HEK293 (cell line): ENCODE measurements around the gene HPCA.

Experiments
- CTCF ChIA-PET: fragments of 350-600 bp; formaldehyde crosslinking; extraction: SDS; loops from one replicate; lab custom pipeline; 2021; ENCODE audit warnings: antibody characterized with exemption; lab: Yijun Ruan, JAX
- POLR2A ChIA-PET: fragments of 300-600 bp; formaldehyde crosslinking; extraction: SDS; loops from one replicate; lab custom pipeline; 2020; ENCODE audit warnings: antibody characterized with exemption, inconsistent platforms; lab: Yijun Ruan, JAX
- H3K27ac ChIP-seq: fragments of 200-500 bp; sonication (Bioruptor generic); 2 replicates; pipeline ENCODE4 v1.5.1; 2014; ENCODE audit warnings: low read depth, low read length, control low read depth, inconsistent platforms; ENCODE audit errors: extremely low read depth
- H3K36me3 ChIP-seq, 2 experiments: fragments of 200-500 bp in 1 of 2; sonication (Bioruptor generic) in 1 of 2; 1 replicate in 1 of 2; 2 replicates in 1 of 2; pipeline ENCODE4 v1.5.1; 2014 to 2017; ENCODE audit warnings: inconsistent platforms in 2 of 2, low read length in 2 of 2; ENCODE audit not compliant: control insufficient read depth in 2 of 2, insufficient read depth in 1 of 2
- H3K4me1 ChIP-seq: fragments of 200-500 bp; sonication (Bioruptor generic); 2 replicates; pipeline ENCODE4 v1.5.1; 2014; ENCODE audit warnings: mild to moderate bottlenecking, low read length, inconsistent platforms; ENCODE audit not compliant: control insufficient read depth, insufficient read depth
- H3K4me3 ChIP-seq: 2 replicates; pipeline ENCODE4 v1.5.1; 2011; ENCODE audit warnings: low read depth, mild to moderate bottlenecking, control low read depth, low read length, moderate library complexity
- H3K9me3 ChIP-seq: fragments of 200-500 bp; sonication (Bioruptor generic); 2 replicates; pipeline ENCODE4 v1.5.1; 2014; ENCODE audit warnings: low read depth, low read length, inconsistent platforms; ENCODE audit not compliant: control insufficient read depth, insufficient read depth
- KLF9 ChIP-seq: fragments of 450-650 bp; formaldehyde crosslinking; IDR thresholded peaks from 2 replicates; pipeline ENCODE4 v1.5.1; 2016; ENCODE audit warnings: missing biosample characterization, missing genetic modification characterization, low read depth
- OVOL3 ChIP-seq: fragments of 450-650 bp; formaldehyde crosslinking; IDR thresholded peaks from 2 replicates; pipeline ENCODE4 v1.5.1; 2016; ENCODE audit warnings: missing biosample characterization, missing genetic modification characterization
- SCRT2 ChIP-seq: fragments of 450-650 bp; formaldehyde crosslinking; IDR thresholded peaks from 2 replicates; pipeline ENCODE4 v1.5.1; 2016; ENCODE audit warnings: missing biosample characterization, missing genetic modification characterization
- ZBTB1 ChIP-seq: fragments of 450-650 bp; formaldehyde crosslinking; IDR thresholded peaks from 2 replicates; pipeline ENCODE4 v1.5.1; 2016; ENCODE audit warnings: missing biosample characterization, missing genetic modification characterization
- ZBTB21 ChIP-seq: fragments of 450-650 bp; formaldehyde crosslinking; IDR thresholded peaks from 2 replicates; pipeline ENCODE4 v1.5.1; 2017; ENCODE audit warnings: missing biosample characterization, missing genetic modification characterization
- ZBTB48 ChIP-seq: fragments of 450-650 bp; formaldehyde crosslinking; IDR thresholded peaks from 2 replicates; pipeline ENCODE4 v1.5.1; 2016; ENCODE audit warnings: missing biosample characterization, missing genetic modification characterization
- ZNF133 ChIP-seq: fragments of 450-650 bp; formaldehyde crosslinking; IDR thresholded peaks from 2 replicates; pipeline ENCODE4 v1.5.1; 2016; ENCODE audit warnings: missing biosample characterization, missing genetic modification characterization
- ZNF155 ChIP-seq: fragments of 450-650 bp; formaldehyde crosslinking; IDR thresholded peaks from 2 replicates; pipeline ENCODE4 v1.5.1; 2016; ENCODE audit warnings: missing biosample characterization, missing genetic modification characterization
- ZNF175 ChIP-seq: fragments of 450-650 bp; formaldehyde crosslinking; IDR thresholded peaks from 2 replicates; pipeline ENCODE4 v1.5.1; 2016; ENCODE audit warnings: missing biosample characterization, missing genetic modification characterization
- ZNF311 ChIP-seq: fragments of 450-650 bp; formaldehyde crosslinking; IDR thresholded peaks from 2 replicates; pipeline ENCODE4 v1.5.1; 2017; ENCODE audit warnings: missing biosample characterization, missing genetic modification characterization, borderline replicate concordance
- ZNF354C ChIP-seq: fragments of 450-650 bp; formaldehyde crosslinking; IDR thresholded peaks from 2 replicates; pipeline ENCODE4 v1.5.1; 2016; ENCODE audit warnings: missing biosample characterization, missing genetic modification characterization, low read depth, borderline replicate concordance
- ZNF394 ChIP-seq: fragments of 450-650 bp; formaldehyde crosslinking; IDR thresholded peaks from 2 replicates; pipeline ENCODE4 v1.5.1; 2016; ENCODE audit warnings: missing biosample characterization, missing genetic modification characterization, mild to moderate bottlenecking, moderate library complexity, borderline replicate concordance
- ZNF426 ChIP-seq: fragments of 450-650 bp; formaldehyde crosslinking; IDR thresholded peaks from 2 replicates; pipeline ENCODE4 v1.5.1; 2017; ENCODE audit warnings: missing biosample characterization, missing genetic modification characterization, mild to moderate bottlenecking, inconsistent platforms, moderate library complexity
- ZNF560 ChIP-seq: fragments of 450-650 bp; formaldehyde crosslinking; IDR thresholded peaks from 2 replicates; pipeline ENCODE4 v1.5.1; 2017; ENCODE audit warnings: missing biosample characterization, missing genetic modification characterization, borderline replicate concordance
- ZNF747 ChIP-seq: fragments of 450-650 bp; formaldehyde crosslinking; IDR thresholded peaks from 2 replicates; pipeline ENCODE4 v1.5.1; 2016; ENCODE audit warnings: missing biosample characterization, missing genetic modification characterization
- ZNF791 ChIP-seq: fragments of 450-650 bp; formaldehyde crosslinking; IDR thresholded peaks from 2 replicates; pipeline ENCODE4 v1.5.1; 2016; ENCODE audit warnings: missing biosample characterization, missing genetic modification characterization
- TF ChIP-seq, protein P1 (sequence below): fragments of 450-650 bp; formaldehyde crosslinking; IDR thresholded peaks from 2 replicates; pipeline ENCODE4 v1.5.1; 2016; ENCODE audit warnings: missing biosample characterization, missing genetic modification characterization
- TF ChIP-seq, protein P2 (sequence below): IDR thresholded peaks from 2 replicates; pipeline ENCODE4 v1.6.1; 2011; ENCODE audit warnings: mild to moderate bottlenecking, low read depth, low read length, borderline replicate concordance
- TF ChIP-seq, protein P3 (sequence below): fragments of 450-650 bp; formaldehyde crosslinking; conservative IDR thresholded peaks from 2 replicates; pipeline ENCODE4 v1.5.1; 2016; ENCODE audit warnings: low read depth, missing biosample characterization, missing genetic modification characterization
- TF ChIP-seq, protein P4 (sequence below): fragments of 450-650 bp; formaldehyde crosslinking; IDR thresholded peaks from 2 replicates; pipeline ENCODE4 v1.5.1; 2016; ENCODE audit warnings: missing biosample characterization, missing genetic modification characterization
- TF ChIP-seq, protein P5 (sequence below): sonication (generic); formaldehyde crosslinking; IDR thresholded peaks from 2 replicates; pipeline ENCODE4 v1.8.1; 2022; ENCODE audit warnings: mild to moderate bottlenecking, moderate library complexity, missing genetic modification reagents

Gene HPCA

DNA sequence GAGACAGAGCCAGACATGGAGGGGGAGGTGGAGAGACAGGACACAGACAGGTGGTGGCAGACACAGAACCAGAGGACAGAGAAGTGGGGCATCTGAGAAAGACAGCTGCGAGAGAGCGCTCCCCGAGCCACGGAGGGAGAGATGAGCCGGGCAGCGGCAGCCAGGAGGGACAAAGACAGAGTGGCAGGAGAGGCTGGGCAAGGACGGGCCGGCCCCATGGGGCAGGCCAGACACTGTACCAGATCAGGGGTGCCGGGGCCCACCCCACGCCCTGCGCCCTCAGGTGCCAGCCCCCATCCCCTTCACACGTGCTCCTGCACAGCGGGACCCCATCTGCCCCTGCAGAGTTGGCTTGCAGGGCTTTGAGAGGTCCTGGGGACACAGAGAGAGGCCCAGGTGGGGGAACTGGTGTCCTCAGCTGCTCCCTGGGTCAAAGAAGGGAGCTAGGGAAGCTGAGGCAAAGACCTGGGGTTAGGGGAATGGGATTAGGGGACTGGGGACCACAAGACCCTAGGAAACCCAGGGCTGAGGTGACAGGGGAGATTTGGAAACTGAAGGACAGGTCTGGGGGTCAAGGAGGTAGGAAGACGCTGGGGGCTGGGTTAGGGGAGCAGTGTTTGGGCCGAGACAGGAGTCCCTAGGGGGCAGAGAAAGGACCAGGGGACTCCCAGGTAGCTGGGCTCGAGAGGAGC, 16.2 kb upstream of the HPCA start (continued):
- no peak for TF ChIP-seq ZNF175 (tag by site-specific recombination)
- TF ChIP-seq SCRT2, result no peak
- TF ChIP-seq ZNF426, result no peak

DNA sequence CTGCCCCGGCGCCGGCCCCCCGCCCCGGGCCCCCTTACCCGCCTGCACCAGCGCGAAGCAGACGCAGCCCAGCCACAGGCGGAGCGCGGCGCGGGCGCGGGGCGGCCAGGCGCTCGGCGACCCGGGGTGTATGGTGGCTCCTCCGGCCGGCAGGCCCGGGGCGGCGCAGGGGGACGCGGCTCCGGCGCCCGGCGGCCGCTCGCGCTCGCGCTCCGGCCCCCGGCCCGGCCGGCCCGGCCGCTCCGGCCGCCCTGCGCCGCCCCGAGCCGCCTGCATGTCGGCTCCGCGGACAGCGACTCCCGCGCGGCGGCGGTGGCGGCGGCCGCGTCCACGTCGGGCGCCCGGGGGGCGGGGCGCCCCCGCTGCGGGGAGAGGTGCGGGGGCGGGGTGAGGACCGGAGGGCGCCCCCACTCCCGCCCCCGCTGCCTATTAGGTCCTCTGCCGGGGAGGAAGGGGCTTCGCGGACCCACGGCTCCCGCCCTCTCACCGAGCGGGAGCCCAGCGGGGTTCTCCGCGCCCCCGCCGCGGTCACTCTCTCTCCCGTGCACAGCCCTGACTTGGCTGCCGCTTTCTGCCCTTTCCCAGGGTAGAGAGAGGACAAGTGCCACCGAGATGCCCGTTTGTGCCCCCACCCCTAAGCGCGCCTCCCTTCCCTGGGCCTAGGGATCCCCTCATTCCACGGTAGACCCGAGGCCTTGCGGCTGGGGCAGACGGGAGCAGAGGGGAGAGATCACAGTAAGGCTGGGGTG, 15.5 kb upstream of the HPCA start, which contains the start of gene FNDC5:
Gene FNDC5 (minus strand): TSS at position 298 of the 749 bp plus-strand sequence.
- H3K9me3 ChIP-seq, result no peaks in the 10 kb centered on the region
- H3K27ac ChIP-seq, result no peak within 1 kb of the TSS
- H3K4me3 ChIP-seq, result peak within 1 kb of the TSS; percentile 13
- H3K36me3 ChIP-seq, result peaks cover 0 to 11% of the 10 kb centered on the region in 2 experiments; a peak in 1 of 3 replicates
- POLR2A ChIA-PET, result no interaction called here
- no peaks in the 10 kb centered on the region; the same call in 1 of the 2 replicates for H3K4me1 ChIP-seq
- CTCF ChIA-PET, result interaction anchor here (0.6 to 1.9 kb wide), 10 partner anchors 9 to 1569 kb away, joined by 3 to 7 read pairs (median 4); no protein-coding TSS in a partner anchor
- TF ChIP-seq ZBTB21 (no peak), KLF9 (tag by site-specific recombination) (peak; percentile 43), ZBTB1 (tag by site-specific recombination) (no peak), ZBTB48 (tag by site-specific recombination) (peak; percentile 78), ZNF354C (tag by site-specific recombination) (no peak), ZNF155 (tag by site-specific recombination) (no peak), OVOL3 (tag by site-specific recombination) (no peak), ZNF394 (tag by site-specific recombination) (no peak), ZNF791 (tag by site-specific recombination) (no peak), ZNF311 (no peak), ZNF747 (tag by site-specific recombination) (no peak), ZNF560 (tag by site-specific recombination) (no peak), ZNF133 (tag by site-specific recombination) (no peak)
- TF ChIP-seq, protein P1, sequence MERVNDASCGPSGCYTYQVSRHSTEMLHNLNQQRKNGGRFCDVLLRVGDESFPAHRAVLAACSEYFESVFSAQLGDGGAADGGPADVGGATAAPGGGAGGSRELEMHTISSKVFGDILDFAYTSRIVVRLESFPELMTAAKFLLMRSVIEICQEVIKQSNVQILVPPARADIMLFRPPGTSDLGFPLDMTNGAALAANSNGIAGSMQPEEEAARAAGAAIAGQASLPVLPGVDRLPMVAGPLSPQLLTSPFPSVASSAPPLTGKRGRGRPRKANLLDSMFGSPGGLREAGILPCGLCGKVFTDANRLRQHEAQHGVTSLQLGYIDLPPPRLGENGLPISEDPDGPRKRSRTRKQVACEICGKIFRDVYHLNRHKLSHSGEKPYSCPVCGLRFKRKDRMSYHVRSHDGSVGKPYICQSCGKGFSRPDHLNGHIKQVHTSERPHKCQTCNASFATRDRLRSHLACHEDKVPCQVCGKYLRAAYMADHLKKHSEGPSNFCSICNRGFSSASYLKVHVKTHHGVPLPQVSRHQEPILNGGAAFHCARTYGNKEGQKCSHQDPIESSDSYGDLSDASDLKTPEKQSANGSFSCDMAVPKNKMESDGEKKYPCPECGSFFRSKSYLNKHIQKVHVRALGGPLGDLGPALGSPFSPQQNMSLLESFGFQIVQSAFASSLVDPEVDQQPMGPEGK (tag by site-specific recombination), result peak; percentile 54
- TF ChIP-seq, protein P2, sequence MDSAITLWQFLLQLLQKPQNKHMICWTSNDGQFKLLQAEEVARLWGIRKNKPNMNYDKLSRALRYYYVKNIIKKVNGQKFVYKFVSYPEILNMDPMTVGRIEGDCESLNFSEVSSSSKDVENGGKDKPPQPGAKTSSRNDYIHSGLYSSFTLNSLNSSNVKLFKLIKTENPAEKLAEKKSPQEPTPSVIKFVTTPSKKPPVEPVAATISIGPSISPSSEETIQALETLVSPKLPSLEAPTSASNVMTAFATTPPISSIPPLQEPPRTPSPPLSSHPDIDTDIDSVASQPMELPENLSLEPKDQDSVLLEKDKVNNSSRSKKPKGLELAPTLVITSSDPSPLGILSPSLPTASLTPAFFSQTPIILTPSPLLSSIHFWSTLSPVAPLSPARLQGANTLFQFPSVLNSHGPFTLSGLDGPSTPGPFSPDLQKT, result no peak
- TF ChIP-seq, protein P3, sequence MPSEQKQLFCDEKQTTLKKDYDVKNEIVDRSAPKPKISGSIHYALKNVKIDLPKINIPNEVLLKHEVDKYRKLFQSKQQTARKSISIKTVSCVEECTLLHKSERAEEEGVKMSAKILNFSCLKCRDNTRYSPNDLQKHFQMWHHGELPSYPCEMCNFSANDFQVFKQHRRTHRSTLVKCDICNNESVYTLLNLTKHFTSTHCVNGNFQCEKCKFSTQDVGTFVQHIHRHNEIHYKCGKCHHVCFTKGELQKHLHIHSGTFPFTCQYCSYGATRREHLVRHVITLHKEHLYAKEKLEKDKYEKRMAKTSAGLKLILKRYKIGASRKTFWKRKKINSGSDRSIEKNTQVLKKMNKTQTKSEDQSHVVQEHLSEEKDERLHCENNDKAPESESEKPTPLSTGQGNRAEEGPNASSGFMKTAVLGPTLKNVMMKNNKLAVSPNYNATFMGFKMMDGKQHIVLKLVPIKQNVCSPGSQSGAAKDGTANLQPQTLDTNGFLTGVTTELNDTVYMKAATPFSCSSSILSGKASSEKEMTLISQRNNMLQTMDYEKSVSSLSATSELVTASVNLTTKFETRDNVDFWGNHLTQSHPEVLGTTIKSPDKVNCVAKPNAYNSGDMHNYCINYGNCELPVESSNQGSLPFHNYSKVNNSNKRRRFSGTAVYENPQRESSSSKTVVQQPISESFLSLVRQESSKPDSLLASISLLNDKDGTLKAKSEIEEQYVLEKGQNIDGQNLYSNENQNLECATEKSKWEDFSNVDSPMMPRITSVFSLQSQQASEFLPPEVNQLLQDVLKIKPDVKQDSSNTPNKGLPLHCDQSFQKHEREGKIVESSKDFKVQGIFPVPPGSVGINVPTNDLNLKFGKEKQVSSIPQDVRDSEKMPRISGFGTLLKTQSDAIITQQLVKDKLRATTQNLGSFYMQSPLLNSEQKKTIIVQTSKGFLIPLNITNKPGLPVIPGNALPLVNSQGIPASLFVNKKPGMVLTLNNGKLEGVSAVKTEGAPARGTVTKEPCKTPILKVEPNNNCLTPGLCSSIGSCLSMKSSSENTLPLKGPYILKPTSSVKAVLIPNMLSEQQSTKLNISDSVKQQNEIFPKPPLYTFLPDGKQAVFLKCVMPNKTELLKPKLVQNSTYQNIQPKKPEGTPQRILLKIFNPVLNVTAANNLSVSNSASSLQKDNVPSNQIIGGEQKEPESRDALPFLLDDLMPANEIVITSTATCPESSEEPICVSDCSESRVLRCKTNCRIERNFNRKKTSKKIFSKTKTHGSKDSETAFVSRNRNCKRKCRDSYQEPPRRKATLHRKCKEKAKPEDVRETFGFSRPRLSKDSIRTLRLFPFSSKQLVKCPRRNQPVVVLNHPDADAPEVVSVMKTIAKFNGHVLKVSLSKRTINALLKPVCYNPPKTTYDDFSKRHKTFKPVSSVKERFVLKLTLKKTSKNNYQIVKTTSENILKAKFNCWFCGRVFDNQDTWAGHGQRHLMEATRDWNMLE (tag by site-specific recombination), result no peak
- TF ChIP-seq, protein P4, sequence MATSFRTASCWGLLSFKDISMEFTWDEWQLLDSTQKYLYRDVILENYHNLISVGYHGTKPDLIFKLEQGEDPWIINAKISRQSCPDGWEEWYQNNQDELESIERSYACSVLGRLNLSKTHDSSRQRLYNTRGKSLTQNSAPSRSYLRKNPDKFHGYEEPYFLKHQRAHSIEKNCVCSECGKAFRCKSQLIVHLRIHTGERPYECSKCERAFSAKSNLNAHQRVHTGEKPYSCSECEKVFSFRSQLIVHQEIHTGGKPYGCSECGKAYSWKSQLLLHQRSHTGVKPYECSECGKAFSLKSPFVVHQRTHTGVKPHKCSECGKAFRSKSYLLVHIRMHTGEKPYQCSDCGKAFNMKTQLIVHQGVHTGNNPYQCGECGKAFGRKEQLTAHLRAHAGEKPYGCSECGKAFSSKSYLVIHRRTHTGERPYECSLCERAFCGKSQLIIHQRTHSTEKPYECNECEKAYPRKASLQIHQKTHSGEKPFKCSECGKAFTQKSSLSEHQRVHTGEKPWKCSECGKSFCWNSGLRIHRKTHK, result no peak
- TF ChIP-seq, protein P5, sequence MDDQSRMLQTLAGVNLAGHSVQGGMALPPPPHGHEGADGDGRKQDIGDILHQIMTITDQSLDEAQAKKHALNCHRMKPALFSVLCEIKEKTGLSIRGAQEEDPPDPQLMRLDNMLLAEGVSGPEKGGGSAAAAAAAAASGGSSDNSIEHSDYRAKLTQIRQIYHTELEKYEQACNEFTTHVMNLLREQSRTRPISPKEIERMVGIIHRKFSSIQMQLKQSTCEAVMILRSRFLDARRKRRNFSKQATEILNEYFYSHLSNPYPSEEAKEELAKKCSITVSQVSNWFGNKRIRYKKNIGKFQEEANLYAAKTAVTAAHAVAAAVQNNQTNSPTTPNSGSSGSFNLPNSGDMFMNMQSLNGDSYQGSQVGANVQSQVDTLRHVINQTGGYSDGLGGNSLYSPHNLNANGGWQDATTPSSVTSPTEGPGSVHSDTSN (CRISPR knock-in tag), result no peak
